HepG2 (cell line): ENCODE data around the gene PRMT5. TPM values are rescaled to one million over a fixed set of nuclear protein-coding genes. Genes with fewer than 3 reads are reported as not detected.

Source experiments
- ATF4 ChIP-seq, 2 experiments: fragments of 450-650 bp in 1 of 2; sonication (generic) in 1 of 2; formaldehyde crosslinking; IDR thresholded peaks; 2 replicates each; pipeline versions ENCODE4 v1.5.0 to v1.8.0; 2020 to 2022; ENCODE audit warnings: mild to moderate bottlenecking in 1 of 2, missing genetic modification reagents in 1 of 2
- ATF6 ChIP-seq: sonication (generic); formaldehyde crosslinking; conservative IDR thresholded peaks from 2 replicates; pipeline ENCODE4 v1.4.0; 2020; ENCODE audit warnings: missing genetic modification reagents
- BRCA1 ChIP-seq: sonication (generic); formaldehyde crosslinking; IDR thresholded peaks from 2 replicates; pipeline ENCODE4 v1.4.0; 2020; ENCODE audit warnings: missing genetic modification reagents
- CERS6 ChIP-seq: sonication (generic); formaldehyde crosslinking; IDR thresholded peaks from 2 replicates; pipeline ENCODE4 v1.5.0; 2020; ENCODE audit warnings: missing genetic modification reagents
- FOXM1 ChIP-seq: sonication (generic); formaldehyde crosslinking; IDR thresholded peaks from 2 replicates; pipeline ENCODE4 v1.5.0; 2020; ENCODE audit warnings: missing genetic modification reagents
- HNRNPUL1 ChIP-seq: fragments of 200-400 bp; formaldehyde crosslinking; IDR thresholded peaks from 2 replicates; pipeline ENCODE4 v1.6.1; 2017; ENCODE audit warnings: low read depth, mild to moderate bottlenecking, low read length, moderate library complexity
- NCOR1 ChIP-seq: fragments of 200-600 bp; sonication (generic); IDR thresholded peaks from 2 replicates; pipeline ENCODE4 v1.7.0; 2017; ENCODE audit warnings: antibody characterized with exemption, low read length, borderline replicate concordance
- SALL1 ChIP-seq: sonication (generic); formaldehyde crosslinking; IDR thresholded peaks from 2 replicates; pipeline ENCODE4 v1.8.0; 2022; ENCODE audit warnings: mild to moderate bottlenecking, missing genetic modification reagents
- SCMH1 ChIP-seq: sonication (generic); formaldehyde crosslinking; IDR thresholded peaks from 2 replicates; pipeline ENCODE4 v1.9.0; 2021; ENCODE audit warnings: missing genetic modification reagents, mild to moderate bottlenecking, borderline replicate concordance
- TFDP2 ChIP-seq: sonication (generic); formaldehyde crosslinking; IDR thresholded peaks from 2 replicates; pipeline ENCODE4 v1.4.0; 2020; ENCODE audit warnings: missing genetic modification reagents
- ZNF121 ChIP-seq: sonication (generic); formaldehyde crosslinking; IDR thresholded peaks from 2 replicates; pipeline ENCODE4 v1.5.0; 2020; ENCODE audit warnings: mild to moderate bottlenecking, missing genetic modification reagents
- ZNF407 ChIP-seq: sonication (generic); formaldehyde crosslinking; IDR thresholded peaks from one replicate; pipeline ENCODE4 v1.5.1; 2020; ENCODE audit warnings: mild to moderate bottlenecking, missing genetic modification reagents; ENCODE audit errors: not compliant biosample characterization
- ZNF441 ChIP-seq: sonication (generic); formaldehyde crosslinking; IDR thresholded peaks from 2 replicates; pipeline ENCODE4 v1.7.0; 2021; ENCODE audit warnings: missing genetic modification reagents, borderline replicate concordance
- ZNF496 ChIP-seq: sonication (generic); formaldehyde crosslinking; IDR thresholded peaks from 2 replicates; pipeline ENCODE4 v1.8.1; 2023; ENCODE audit warnings: mild to moderate bottlenecking, moderate library complexity, missing genetic modification reagents; ENCODE audit not compliant: insufficient replicate concordance
- ZNF562 ChIP-seq: sonication (generic); formaldehyde crosslinking; IDR thresholded peaks from 2 replicates; pipeline ENCODE4 v1.8.0; 2022; ENCODE audit warnings: missing genetic modification reagents, borderline replicate concordance
- polyA plus RNA-seq, 8 experiments: library from polyadenylated mRNA; depleted of rRNA in 3 of 8; stranded (reverse) in 7 of 8; unstranded in 1 of 8; fragments of >200 nt; fragmentation: Illumina TruSeq in 4 of 8; extraction: Trizol in 4 of 8; gene quantifications; 2 replicates each; pipeline versions ENCODE4 v1.2.1 to v1.2.3, GENCODE V29; 2011 to 2016; ENCODE audit warnings: low read depth in 4 of 8, missing spikeins in 1 of 8, mixed read lengths in 1 of 8; ENCODE audit not compliant: insufficient read depth in 1 of 8
- total RNA-seq, 5 experiments: library from RNA; depleted of rRNA; stranded (reverse); fragments of >200 nt; fragmentation: Illumina TruSeq; extraction: Trizol; gene quantifications; 2 replicates each; pipeline ENCODE4 v1.2.3, GENCODE V29; 2016; ENCODE audit warnings: low read depth in 1 of 5

The PRMT5 gene
- total and polyA plus RNA-seq, 2 of the 13 experiments (the other 11 are each of a cell fraction or from before 2014, with no cell fraction given): 210 to 354 TPM

- TF ChIP-seq ZNF407 (CRISPR knock-in tag) (peak; percentile 86), ZNF562 (CRISPR knock-in tag) (no peak), TFDP2 (no peak), ZNF441 (CRISPR knock-in tag) (no peak), ATF4 (CRISPR knock-in tag; IDR thresholded peaks at IDR 0.05) (peak in 1 of 2 experiments; percentile 51; a peak in 1 of 4 replicates), ZNF121 (no peak), CERS6 (CRISPR knock-in tag) (no peak), SCMH1 (CRISPR knock-in tag) (no peak), FOXM1 (CRISPR knock-in tag) (no peak), SALL1 (peak; percentile 53), HNRNPUL1 (no peak), BRCA1 (CRISPR knock-in tag) (0 out of 2 replicates have a peak, but pooled peaks have one; percentile 38), NCOR1 (no peak), ATF6 (CRISPR knock-in tag) (no peak), ZNF496 (CRISPR knock-in tag) (no peak)
Observed at GRCh38 chr14:22872033-22872832, 56.9 kb downstream of the PRMT5 start (continued).
